ENCODE data around the gene ZNF322. TPM values are rescaled to one million over a fixed set of nuclear protein-coding genes. Genes with fewer than 3 reads are reported as not detected.

ZNF322 gene
- polyA plus RNA-seq, 4 donors = 4.7 to 25.7 (median 5.7) TPM

GRCh38 chr6:26593278-26594130, 66.0 kb downstream of the ZNF322 start:
- DNase-seq (no peak), FAIRE-seq (no peak)
- Histone ChIP-seq H3K9me3 (ENCODE audit: control insufficient read depth in 2 of 2, insufficient read depth in 1 of 2, low read depth in 1 of 2, low read length in 1 of 2) (no peaks in the 10 kb centered on the region), H3K4me1 (ENCODE audit: control insufficient read depth in 3 of 3, insufficient read depth in 2 of 3, low read depth in 1 of 3, low read length in 2 of 3) (peaks cover 2 to 6% (median 5%) of the 10 kb centered on the region in 3 donors), H3K36me3 (ENCODE audit: control insufficient read depth in 3 of 3, insufficient read depth in 2 of 3, low read depth in 1 of 3, low read length in 3 of 3) (peaks cover 0 to 7% (median 3%) of the 10 kb centered on the region in 3 donors), H3K27ac (ENCODE audit: low read depth in 1 of 3, low read length in 2 of 3) (no peak overlapping the region), H3K27me3 (ENCODE audit: control insufficient read depth in 3 of 3, insufficient read depth in 3 of 3, low read length in 3 of 3) (peaks cover 0 to 31% (median 2%) of the 10 kb centered on the region in 3 donors), H3K4me3 (ENCODE audit: low read depth in 1 of 3, low read length in 3 of 3) (no peak overlapping the region)
- 33 to 44% (median 40%) methylated on average over 20 of the region's 20 CpGs for WGBS, 3 donors

GRCh38 chr6:26592649-26593048, 66.9 kb downstream of the ZNF322 start:
- FAIRE-seq (no peak), DNase-seq (no peak)
- Histone ChIP-seq H3K27ac (ENCODE audit: low read depth in 1 of 3, low read length in 2 of 3) (no peak overlapping the region), H3K4me1 (ENCODE audit: control insufficient read depth in 3 of 3, insufficient read depth in 2 of 3, low read depth in 1 of 3, low read length in 2 of 3) (peaks cover 0 to 1% (median under 1%) of the 10 kb centered on the region in 3 donors), H3K27me3 (ENCODE audit: control insufficient read depth in 3 of 3, insufficient read depth in 3 of 3, low read length in 3 of 3) (peaks cover 0 to 31% (median 2%) of the 10 kb centered on the region in 3 donors), H3K4me3 (ENCODE audit: low read depth in 1 of 3, low read length in 3 of 3) (no peak overlapping the region), H3K9me3 (ENCODE audit: control insufficient read depth in 2 of 2, insufficient read depth in 1 of 2, low read depth in 1 of 2, low read length in 1 of 2) (no peaks in the 10 kb centered on the region), H3K36me3 (ENCODE audit: control insufficient read depth in 3 of 3, insufficient read depth in 2 of 3, low read depth in 1 of 3, low read length in 3 of 3) (no peaks in the 10 kb centered on the region)
- WGBS, 3 donors = 49 to 57% (median 51%) methylated on average over 4 of the region's 4 CpGs

GRCh38 chr6:26588965-26589364, 70.6 kb downstream of the ZNF322 start:
- Histone ChIP-seq H3K9me3 (ENCODE audit: control insufficient read depth in 2 of 2, insufficient read depth in 1 of 2, low read depth in 1 of 2, low read length in 1 of 2) (no peaks in the 10 kb centered on the region), H3K4me3 (ENCODE audit: low read depth in 1 of 3, low read length in 3 of 3) (no peak overlapping the region), H3K36me3 (ENCODE audit: control insufficient read depth in 3 of 3, insufficient read depth in 2 of 3, low read depth in 1 of 3, low read length in 3 of 3) (no peaks in the 10 kb centered on the region), H3K27me3 (ENCODE audit: control insufficient read depth in 3 of 3, insufficient read depth in 3 of 3, low read length in 3 of 3) (peaks cover 0 to 33% (median 3%) of the 10 kb centered on the region in 3 donors), H3K4me1 (ENCODE audit: control insufficient read depth in 3 of 3, insufficient read depth in 2 of 3, low read depth in 1 of 3, low read length in 2 of 3) (no peaks in the 10 kb centered on the region), H3K27ac (ENCODE audit: low read depth in 1 of 3, low read length in 2 of 3) (no peak overlapping the region)
- DNase-seq = no peak
- FAIRE-seq = no peak
- WGBS, 3 donors = 92 to 93% (median 92%) methylated on average over 21 of the region's 21 CpGs

Other genes with a start within 250 kb of the ZNF322 start
- 10 to 100 TPM in 3 of 4 donors, 1 to 10 TPM in 1; 8.9 to 19.6 (median 13.3) TPM for gene BTN3A3, start 219.2 kb downstream of the ZNF322 start, polyA plus RNA-seq
- gene BTN2A1, start 201.8 kb downstream of the ZNF322 start, polyA plus RNA-seq = 10 to 100 TPM; 15.4 to 25.4 (median 18.4) TPM
- gene BTN1A1, start 159.4 kb downstream of the ZNF322 start, polyA plus RNA-seq = under 1 TPM in 2 of 4 donors, not detected in 2; 0.15 to 0.48 TPM
- gene HMGN4, start 121.4 kb downstream of the ZNF322 start, polyA plus RNA-seq = 10 to 100 TPM; 47.0 to 62.7 (median 59.4) TPM
- 10 to 100 TPM; 16.4 to 20.9 (median 17.8) TPM for gene ABT1, start 62.8 kb downstream of the ZNF322 start, polyA plus RNA-seq

Data from small intestine (tissue), 7 donors.